GM18502 (cell line): Measurements from ENCODE around the gene PREX1.
"Not testable (repeated sequence)": the region's sequence is repeated elsewhere in the genome, so short reads cannot be mapped to it uniquely, and the experiment has no call there.

ENCODE experiments used
- ATAC-seq: cut with Tn5 transposase; IDR thresholded peaks from one replicate; pipeline ENCODE4 v1.9.1; 2021; ENCODE audit warnings: mild to moderate bottlenecking; ENCODE audit not compliant: unreplicated experiment, poor library complexity

PREX1 gene

DNA sequence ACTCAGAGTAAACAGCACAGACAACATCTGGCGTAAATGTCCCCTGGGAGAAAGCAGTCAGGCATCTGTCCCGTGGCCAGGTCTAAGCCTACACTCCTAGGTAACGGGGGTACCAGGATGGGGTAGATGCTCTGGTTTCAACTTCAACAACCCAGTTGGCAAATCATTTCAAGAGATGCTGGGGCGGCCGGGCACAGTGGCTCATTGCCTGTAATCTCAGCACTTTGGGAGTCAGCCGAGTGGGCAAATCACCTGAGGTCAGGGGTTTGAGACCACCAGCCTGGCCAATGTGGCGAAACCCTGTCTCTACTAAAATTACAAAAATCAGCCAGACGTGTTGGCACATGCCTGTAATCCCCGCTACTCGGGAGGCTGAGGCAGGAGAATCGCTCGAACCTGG is 12.3 kb downstream of the PREX1 start:
- no peak for ATAC-seq

DNA sequence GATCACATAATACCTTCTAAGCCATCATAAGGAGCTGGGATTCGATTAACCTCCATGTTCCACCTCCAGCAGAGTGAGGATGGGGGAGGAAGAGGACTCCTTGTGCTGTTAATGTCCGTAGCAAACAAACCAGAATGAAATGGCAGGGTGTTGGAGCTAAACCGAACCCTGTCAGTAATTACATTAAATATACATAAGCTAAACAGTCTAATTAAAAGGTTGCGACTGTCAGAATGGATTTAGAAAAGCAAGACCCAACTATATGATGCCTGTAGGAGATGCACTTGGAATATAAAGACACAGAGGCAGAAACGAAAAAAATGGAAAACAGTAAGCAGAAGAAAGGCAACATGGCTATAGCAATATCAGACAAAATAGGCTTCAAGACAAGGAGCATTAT is 13.2 kb downstream of the PREX1 start:
- ATAC-seq = no peak

DNA sequence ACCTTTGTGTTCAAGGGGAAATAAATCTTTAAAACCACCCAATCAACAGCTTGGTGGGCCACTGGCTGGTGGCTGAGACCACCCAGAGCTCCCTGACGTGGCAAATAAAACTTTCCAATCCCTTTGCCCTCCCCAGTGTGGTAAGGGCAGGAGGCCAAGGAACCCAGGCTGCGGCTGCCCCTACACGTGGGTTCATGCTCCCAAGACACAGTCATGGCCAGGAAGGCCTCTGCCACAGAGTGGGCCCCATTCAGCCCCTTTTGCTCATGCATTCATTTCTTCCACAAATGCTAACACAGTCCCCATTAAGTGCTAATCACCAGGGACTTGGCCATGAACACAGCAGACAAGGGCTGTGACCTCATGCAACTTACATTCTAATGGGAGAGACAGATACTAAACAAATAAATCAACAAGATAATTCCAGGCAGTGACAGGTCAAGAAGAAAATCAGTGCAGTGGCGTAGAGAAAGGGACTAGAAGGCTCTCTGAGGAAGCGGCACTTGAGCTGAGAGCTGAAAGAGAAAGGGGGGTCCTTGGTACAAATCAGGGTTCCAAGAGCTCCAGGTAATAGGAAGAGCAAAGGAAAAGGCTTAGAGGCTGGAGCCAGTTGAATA is 13.8 kb downstream of the PREX1 start:
- no peak for ATAC-seq

DNA sequence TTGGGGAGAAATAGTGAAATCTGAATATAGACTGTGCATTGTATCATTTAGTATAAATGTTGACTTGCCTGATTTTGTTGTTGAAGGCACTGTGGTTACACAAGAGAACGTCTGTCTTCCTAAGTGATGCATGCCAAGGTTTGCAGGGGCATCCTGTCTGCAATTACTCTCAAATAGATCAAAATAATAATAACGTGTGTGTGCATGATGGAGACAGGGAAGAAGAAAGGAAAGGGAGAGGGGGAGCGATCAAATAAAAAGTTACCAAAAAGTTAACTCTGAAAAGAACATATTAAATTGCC is 14.4 kb downstream of the PREX1 start:
- no peak for ATAC-seq

DNA sequence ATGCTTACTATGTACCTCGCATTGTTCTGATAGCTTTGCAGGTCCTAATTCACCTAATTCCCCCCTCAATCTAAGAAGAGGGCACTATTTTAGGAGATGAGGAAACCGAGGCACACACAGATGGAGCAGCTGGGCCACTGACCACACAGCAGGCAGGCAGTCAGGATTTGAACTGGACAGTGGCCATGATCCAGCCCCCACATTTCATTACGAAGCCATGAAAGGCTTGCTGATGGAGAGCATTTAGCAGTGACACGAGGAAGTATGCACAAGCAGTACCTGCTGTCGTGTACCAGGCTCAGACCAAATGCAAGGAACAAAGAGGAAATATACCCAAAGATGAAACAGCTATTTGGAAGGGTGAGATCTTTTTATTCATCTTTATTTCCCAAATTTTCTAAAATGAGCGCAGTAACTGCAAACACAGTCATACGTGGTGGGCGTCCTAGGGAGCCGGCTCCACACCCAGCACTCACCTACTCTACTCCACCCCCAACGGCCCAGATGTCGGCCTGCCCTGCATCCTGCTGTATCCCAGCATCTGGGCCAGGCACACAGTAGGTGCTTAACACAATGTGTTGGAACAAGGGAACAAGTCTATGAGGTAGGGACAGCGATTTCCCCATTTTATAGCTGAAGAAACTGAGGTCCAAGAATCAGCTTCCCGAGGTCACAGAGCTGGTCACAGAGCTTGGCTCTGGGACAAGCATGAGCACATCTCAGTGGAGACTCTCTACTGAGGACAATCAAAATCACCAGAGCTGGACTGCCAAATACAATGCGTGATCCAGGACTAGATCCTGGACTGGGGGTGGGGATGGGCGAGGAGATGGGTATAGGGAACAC is 15.0 kb downstream of the PREX1 start:
- no peak for ATAC-seq

DNA sequence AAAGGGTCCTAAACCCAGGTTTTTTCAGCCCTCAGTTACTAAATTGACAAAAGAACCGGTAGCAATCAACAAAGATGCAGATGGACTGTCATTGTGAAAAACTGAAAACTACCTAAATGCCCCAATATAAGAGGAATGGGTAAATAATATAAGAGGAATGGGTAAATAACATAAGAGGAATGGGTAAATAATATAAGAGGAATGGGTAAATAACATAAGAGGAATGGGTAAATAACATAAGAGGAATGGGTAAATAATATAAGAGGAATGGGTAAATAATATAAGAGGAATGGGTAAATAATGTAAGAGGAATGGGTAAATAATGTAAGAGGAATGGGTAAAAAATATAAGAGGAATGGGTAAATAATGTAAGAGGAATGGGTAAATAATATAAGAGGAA is 15.7 kb downstream of the PREX1 start:
- ATAC-seq = not testable (repeated sequence)

DNA sequence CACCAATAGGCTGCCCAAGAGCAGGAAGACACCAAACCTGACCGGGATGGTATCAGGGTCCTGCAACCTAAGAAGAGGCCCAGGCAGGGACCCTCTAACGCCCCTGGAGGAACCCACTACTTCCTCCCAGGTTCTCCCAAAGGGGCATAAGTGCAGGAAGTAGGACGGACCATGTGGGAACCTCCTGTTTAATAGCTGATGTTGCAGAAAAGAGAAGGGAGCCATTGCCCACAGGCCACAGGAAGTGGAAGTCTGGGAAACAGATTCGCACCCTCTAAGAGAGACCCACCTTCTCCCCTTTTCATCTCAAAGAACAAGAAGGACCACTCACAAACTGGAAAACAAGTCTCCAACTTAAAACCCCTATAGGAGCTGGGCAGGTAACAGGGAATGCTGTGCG is 18.1 kb downstream of the PREX1 start:
- no peak for ATAC-seq

DNA sequence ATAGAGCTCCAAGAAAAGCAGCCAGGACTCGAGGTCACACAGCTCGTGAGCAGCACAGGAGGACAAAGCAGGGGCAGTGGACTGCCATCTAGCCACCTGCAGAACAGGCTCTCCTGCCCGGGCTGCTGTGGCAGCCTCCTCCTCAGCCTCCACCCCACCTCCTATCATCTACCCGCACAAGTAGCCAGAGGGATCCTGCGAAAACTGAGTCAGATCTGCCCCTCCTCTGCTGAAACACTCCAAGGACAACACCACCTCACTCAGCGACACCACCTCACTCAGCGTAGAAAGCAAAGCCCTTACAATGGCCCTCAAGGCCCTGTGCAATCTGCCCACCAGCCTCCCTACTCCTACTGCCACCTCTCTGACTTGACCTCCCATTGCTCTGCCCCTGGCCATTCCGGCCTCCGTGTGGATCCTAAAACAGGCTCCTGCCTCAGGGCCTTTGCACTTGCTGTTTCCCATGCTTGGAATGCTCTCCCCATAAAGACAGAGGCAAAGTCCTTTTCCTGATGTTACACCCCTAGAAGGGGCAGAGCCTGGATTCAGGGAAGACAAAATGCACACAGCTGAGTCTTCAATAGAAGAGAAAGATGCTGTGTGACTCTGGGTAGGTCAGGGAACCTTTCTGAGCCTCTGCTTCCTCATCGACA is 19.3 kb downstream of the PREX1 start:
- no peak for ATAC-seq

DNA sequence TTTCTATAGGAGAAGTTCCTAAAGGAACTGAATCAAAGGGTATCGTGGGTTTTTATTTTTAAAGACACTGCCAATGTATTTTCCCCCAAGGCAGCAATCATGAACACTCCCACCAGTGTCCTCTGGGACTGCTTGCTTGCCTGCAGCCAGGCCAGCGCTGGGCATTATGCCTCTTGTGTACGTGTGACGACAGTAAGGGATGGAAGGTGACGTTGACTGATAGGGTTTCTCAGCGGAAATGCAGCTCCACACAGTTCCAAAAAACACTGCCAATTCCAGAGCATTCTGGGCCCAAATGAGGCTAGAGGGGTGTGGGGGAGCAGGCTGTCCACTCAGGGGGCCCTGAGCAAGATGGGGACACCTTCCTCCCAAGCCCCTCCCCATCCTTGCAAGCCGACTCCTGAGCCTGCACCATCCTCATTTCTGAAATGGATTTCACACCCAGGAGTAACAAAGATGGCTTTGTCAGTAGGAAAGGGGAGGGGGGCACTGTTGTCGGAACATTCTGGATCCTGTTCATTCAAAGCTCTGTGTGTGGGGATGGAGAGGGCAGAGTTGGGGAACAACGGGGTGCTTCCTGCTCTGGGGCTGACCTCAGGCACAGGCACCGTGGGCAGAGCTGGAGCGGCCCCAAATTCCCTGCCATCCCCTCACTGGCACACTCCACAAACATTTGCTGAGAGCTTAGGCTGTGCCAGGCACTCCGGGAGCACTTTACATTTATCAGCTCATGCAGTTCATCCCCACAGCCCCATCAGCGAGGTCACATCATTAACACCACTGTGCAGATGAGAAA is 20.0 kb downstream of the PREX1 start:
- no peak for ATAC-seq

DNA sequence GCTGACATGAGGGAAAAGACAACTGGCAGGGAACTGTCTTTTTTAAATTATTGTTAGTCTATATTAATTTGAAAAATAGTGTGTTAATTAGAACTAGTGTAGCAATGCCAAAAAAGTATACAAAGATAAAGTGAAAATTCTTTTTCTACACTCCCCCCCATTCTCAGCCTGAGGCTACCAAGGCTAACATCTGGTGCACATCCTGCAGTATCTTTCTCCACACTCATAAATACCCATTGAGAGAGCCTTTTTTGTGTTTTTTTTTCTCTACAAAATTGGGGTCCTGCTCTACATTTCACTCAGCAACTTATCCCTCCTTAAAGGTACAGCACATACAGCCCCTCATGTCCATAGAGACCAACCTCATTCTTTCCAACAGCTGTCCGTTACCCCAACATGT is 20.7 kb downstream of the PREX1 start:
- ATAC-seq = no peak

DNA sequence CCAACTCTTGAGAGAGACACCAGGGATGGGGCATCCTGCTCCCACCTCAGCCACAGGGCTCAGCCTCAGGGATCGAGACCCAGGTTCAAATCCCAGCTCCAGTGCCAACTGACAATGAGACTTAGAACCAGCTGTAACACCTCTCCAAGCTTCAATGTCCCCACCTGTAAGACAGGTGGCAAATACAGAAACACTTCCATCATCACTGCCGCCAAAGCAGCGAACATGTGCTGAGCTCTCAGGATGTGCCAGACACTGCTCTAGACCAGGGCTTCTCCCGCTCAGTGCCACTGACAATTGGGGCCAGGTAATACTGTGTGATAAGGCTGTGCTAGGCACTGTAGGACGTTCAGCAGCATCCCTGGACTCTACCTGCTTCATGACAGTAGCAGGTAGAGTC is 22.1 kb downstream of the PREX1 start:
- no peak for ATAC-seq

DNA sequence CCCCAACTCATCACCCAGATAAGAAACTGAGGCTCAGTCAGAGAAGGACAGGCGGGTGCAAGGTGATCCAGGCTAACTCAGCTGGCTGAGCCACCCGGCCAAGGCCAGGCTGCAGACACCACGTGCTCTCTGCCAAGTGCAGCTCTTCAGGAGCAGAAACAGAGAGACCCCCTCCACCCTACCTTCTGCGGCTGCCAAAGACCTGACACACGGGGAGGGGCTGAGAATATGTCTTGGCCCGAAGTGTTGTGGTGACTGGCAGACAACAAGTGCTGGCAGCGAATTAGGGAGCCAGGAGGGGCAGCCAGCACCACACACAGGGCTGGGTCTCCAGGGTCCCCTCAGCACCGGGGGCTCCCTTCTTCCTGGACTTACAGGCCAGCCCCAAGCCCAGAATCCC is 22.5 kb downstream of the PREX1 start:
- ATAC-seq = no peak

DNA sequence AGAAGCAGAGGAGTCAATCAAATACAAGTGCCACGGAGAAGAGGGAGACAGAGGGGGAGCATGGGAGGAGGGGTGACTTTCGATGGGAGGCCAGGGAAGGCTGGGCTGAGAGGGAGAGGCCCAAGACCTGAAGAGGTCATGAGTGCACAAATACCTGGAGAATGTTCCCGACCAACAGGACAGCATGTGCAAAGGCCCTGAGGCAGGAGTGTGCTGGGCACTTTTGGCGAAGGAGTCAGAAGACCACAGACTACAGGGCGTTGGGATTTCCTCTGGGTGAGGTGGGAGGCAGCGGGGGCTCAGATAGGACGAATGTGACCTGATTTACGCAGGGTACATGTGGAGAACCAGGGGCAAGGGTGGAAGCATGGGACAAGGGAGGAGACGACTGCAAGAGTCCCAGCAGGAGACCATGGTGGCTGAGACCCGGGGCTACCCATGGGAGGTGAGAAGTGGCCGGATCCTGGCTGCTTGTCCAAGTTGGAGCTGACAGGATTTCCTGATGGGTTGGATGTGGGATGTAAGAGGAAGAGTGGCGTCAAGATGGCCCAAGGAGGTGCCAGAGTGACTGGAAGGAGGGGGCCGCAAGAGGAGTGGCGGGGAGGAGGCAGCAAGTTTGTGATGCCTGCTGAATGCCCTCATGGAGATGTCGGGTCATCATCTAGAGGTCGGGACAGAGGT is 23.4 kb downstream of the PREX1 start:
- no peak for ATAC-seq

DNA sequence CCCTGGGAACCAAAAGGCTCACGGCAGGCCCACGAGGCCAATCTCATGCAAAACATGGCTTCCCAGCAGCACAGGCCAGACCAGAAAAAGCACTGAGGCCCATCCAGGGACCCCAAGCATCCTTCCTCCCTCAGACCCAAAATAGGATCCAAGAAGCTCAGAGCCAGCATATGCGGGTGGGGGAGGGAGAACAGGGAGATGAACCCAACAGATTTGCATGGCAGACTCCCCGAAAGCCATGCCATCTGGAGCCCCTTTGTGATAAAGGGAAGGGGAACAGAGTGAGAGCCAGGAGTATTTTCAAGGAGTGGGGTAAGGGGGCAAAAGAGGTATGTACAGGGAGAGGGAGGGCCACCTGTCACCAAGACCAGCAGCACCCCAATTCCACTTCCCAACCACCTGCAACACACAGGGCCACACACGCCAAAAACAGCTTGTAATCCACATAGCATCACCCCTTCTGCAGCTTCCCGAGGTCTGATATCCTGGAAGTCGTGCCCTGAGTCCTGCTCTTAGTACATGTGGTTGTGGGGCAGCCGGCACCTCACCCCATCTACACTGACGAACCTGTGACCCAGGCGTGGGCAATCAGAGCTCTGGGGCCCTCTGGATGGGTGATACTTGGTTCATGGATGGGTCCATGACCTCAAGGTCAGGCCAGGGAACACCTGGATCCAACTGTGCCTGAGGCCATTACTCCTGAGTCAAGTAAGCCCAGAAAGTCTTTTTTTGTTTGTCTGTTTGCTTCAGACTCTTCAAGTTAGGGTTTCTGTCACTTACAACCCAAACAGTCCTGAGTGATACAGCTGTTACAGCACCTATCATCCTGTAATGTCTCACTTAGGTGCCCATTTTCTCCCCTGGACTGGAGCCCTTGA is 24.4 kb downstream of the PREX1 start:
- no peak for ATAC-seq

DNA sequence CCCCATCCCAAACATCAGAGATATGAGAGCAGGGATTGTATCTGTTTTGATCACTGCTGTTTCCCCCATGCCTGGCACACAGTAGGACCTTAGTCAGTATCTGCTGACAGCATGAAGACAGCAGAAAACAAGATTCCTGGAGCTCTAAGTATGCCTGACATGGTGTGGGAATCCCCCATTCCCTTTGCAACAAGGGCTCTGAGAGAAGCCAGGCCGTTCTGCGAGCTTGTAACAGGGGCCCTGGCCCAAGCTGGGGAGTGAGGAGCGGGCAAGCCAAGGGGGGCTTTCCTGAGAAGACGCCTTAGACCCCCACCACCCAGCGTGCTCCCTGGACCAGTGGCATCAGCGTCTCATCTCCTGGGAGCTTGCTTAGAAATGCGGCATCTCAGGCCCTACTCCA is 25.2 kb downstream of the PREX1 start:
- ATAC-seq = no peak

DNA sequence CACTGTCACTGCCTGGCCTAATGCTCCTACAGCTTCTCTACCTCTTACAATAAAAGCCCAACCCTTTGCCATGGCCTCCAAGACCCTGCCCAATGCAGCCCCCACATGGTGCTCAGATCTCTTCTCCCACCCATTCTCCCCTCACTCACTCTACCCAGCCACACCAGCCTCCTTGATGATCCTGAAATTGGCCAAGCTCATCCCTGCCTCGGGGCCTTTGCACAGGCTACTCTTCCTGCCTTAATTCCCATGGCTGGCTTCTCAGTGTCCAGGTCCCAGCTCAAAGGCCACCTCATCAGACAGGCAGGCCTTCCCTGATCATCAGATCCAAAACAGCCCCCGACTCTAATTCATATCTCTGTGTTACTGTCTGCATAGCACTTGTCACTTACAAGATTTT is 25.6 kb downstream of the PREX1 start:
- ATAC-seq = no peak

DNA sequence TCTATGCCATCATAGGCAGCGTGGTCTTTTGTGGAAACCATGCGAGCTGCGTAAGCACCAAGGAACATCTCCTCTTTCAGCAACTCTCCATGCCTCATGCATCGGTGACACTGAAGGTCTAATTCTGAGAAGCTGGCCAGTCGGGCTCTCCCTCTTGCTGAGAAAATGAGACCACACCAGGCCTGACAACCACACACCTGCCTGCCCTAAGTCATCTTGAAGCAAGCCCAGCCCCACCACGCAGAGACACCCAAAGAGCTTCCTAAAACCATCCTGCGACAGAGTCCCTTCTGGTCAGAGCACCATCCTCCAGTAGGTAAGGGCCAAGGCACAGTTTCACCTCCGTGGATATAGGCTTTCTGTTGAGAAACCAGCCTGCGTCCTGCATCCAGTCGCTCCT is 26.6 kb downstream of the PREX1 start:
- ATAC-seq = no peak

DNA sequence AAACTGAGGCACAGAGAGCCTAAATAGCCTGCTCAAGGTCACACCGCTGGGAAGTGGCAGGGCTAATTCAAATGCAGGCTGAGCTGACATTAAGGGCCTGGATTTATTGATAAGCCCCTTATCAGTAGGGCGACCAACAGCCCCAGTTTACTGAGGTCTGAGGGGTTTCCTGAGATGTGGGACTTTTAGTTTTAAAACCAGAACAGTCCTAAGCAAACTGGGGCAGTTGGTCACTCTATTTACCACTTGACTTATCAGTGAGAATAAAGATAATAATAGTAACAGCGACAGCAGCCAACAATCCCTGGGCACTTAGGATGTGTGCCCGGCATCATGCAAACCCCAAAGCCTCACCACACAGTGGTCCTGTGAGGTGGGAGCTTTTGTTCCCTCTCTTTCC is 27.6 kb downstream of the PREX1 start:
- no peak for ATAC-seq

DNA sequence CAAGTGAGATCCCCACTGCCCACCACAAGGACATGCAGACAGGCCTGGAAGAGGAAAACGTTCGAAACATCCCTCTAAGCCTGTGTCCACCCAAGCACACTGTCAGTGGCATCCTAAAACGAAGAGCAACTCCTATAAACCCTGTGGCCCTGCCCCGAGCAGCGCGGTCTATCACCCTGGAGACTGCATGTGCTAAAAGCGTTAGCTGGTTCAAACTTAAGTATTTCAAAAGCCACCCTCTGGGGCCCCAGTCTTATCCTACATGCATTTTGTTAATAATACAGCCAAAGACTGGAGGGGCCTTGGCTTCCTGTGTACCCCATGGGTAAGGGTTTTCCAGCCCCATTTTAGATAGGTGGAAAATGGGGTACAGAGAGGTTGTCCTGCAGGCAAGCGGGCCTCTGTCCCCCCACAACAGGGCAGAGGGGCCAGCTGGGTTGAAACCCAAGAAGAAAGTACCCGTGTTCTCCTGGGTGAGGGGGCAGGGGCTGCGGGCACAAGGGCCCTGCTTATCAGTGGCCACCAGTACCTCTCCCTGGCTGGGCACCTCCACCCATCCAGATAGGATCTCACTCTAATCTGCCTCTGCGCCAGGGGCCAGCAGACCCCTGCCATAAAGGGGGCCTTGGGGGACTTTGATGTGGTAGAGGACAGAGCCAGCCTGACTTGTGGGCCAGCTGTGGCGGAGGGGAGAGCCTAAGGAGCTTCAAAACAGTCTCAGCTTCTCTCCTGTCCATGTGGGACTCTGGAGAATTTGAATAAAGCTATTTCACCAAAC is 28.3 kb downstream of the PREX1 start:
- ATAC-seq = no peak
